Sigmoid colon (tissue), 4 donors: Measurements from ENCODE around the gene GOLGA5.

Experiments used
- EP300 ChIP-seq, 4 donors: sonication (generic); formaldehyde crosslinking; IDR thresholded peaks; one replicate each; pipeline ENCODE4 v1.6.1; 2017; ENCODE audit warnings: antibody characterized with exemption in 4 of 4
- TF ChIP-seq, protein P1 (sequence below), 4 experiments: fragments of 450-650 bp in 3 of 4; fragments of 200-600 bp in 1 of 4; IDR thresholded peaks; one replicate each; pipeline ENCODE4 v1.5.1; 2016 to 2019; ENCODE audit warnings: antibody characterized with exemption in 4 of 4, mild to moderate bottlenecking in 3 of 4, moderate library complexity in 2 of 4

DNA sequence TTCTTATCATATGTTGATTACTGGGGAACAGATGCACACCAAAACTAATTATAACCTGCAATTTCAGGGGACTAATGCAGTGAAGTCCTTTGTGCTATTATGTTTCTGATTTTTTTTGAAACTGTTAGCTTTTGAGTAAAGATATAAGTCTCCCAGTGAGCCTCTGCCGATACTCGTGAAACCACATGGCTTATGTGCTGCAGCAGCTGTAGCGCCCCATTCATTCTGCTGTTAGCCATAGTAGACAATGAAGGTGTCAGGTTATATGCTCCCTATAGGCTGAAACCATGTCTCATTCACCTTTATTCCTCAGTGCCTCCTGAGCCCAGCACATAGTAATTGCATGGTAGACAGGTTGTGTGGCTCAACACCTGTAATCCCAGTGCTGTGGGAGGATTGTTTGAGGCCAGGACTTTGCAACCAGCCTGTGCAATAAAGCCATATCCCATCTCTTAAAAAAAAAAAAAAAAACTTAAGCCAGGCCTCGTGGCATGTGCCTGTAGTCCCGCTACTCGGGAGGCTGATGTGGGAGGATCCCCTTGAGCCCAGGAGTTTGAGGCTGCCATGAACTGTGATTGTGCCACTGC, 25.0 kb downstream of the GOLGA5 start:
- TF ChIP-seq EP300 (IDR thresholded peaks at IDR 0.05), result no peak
- TF ChIP-seq, protein P1, sequence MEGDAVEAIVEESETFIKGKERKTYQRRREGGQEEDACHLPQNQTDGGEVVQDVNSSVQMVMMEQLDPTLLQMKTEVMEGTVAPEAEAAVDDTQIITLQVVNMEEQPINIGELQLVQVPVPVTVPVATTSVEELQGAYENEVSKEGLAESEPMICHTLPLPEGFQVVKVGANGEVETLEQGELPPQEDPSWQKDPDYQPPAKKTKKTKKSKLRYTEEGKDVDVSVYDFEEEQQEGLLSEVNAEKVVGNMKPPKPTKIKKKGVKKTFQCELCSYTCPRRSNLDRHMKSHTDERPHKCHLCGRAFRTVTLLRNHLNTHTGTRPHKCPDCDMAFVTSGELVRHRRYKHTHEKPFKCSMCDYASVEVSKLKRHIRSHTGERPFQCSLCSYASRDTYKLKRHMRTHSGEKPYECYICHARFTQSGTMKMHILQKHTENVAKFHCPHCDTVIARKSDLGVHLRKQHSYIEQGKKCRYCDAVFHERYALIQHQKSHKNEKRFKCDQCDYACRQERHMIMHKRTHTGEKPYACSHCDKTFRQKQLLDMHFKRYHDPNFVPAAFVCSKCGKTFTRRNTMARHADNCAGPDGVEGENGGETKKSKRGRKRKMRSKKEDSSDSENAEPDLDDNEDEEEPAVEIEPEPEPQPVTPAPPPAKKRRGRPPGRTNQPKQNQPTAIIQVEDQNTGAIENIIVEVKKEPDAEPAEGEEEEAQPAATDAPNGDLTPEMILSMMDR (IDR thresholded peaks at IDR 0.05), result no peak
